Activated CD8-positive, alpha-beta memory T cell treated with anti-CD3 and anti-CD28 coated beads for 4 hours (primary cell): ENCODE results near the gene TWSG1.
"Not testable (repeated sequence)": the region's sequence is repeated elsewhere in the genome, so short reads cannot be mapped to it uniquely, and the experiment has no call there.

Source experiments
- DNase-seq, 2 donors: peaks; one replicate each; pipeline ENCODE4 v3.0.0-alpha.2; 2020; ENCODE audit warnings: low read depth in 2 of 2

Gene TWSG1

GRCh38 chr18:9387891-9388290 lies 53.3 kb downstream of the TWSG1 start:
- DNase-seq = no peak

GRCh38 chr18:9389706-9390105 lies 55.1 kb downstream of the TWSG1 start:
- no peak for DNase-seq

- DNase-seq = no peak
These were observed 58.2 kb downstream of the TWSG1 start for GRCh38 chr18:9392726-9393125.

- DNase-seq = no peak
These were observed 59.5 kb downstream of the TWSG1 start for GRCh38 chr18:9394046-9394445.

- no peak for DNase-seq
These were observed 65.6 kb downstream of the TWSG1 start for GRCh38 chr18:9400197-9400596.

- no peak for DNase-seq
These were observed 66.6 kb downstream of the TWSG1 start for GRCh38 chr18:9401176-9401575.

- DNase-seq = not testable (repeated sequence)
These were observed 67.9 kb downstream of the TWSG1 start for GRCh38 chr18:9402358-9403007.

- DNase-seq = no peak
These were observed 69.4 kb downstream of the TWSG1 start for GRCh38 chr18:9403795-9404564.

- DNase-seq = no peak
These were observed 70.0 kb downstream of the TWSG1 start for GRCh38 chr18:9404565-9405060.

GRCh38 chr18:9405130-9405529 lies 70.6 kb downstream of the TWSG1 start:
- DNase-seq = no peak

GRCh38 chr18:9405977-9406376 lies 71.4 kb downstream of the TWSG1 start:
- no peak for DNase-seq

- no peak for DNase-seq
These were observed 75.9 kb downstream of the TWSG1 start for GRCh38 chr18:9410515-9410914.

- DNase-seq = no peak
These were observed 79.0 kb downstream of the TWSG1 start for GRCh38 chr18:9413576-9413975.

- DNase-seq = no peak
These were observed 82.0 kb downstream of the TWSG1 start for GRCh38 chr18:9416563-9417072.

GRCh38 chr18:9417073-9417851 lies 82.7 kb downstream of the TWSG1 start:
- no peak for DNase-seq

GRCh38 chr18:9418047-9418690 lies 83.6 kb downstream of the TWSG1 start:
- DNase-seq = no peak

GRCh38 chr18:9419956-9420631 lies 85.5 kb downstream of the TWSG1 start:
- DNase-seq = no peak

- no peak for DNase-seq
These were observed 86.7 kb downstream of the TWSG1 start for GRCh38 chr18:9421096-9421900.

- DNase-seq = no peak
These were observed 87.3 kb downstream of the TWSG1 start for GRCh38 chr18:9421901-9422327.

GRCh38 chr18:9422816-9423519 lies 88.4 kb downstream of the TWSG1 start:
- no peak for DNase-seq
